Gastroesophageal sphincter (tissue), 4 donors: ENCODE measurements around the gene ARHGEF37. TPM values are rescaled to one million over a fixed set of nuclear protein-coding genes. Genes with fewer than 3 reads are reported as not detected.
"Not testable (repeated sequence)": the region's sequence is repeated elsewhere in the genome, so short reads cannot be mapped to it uniquely, and the experiment has no call there.

ENCODE experiments used
- ATAC-seq: fragments of 150-250 bp; one replicate; pipeline ENCODE4 v1.9.1; 2016; ENCODE audit warnings: mild to moderate bottlenecking, moderate library complexity
- H3K27ac ChIP-seq, 4 donors: fragments of 200-600 bp; sonication (generic) in 3 of 4; 1 replicate in 3 of 4; 2 replicates in 1 of 4; pipeline ENCODE4 v1.5.1; 2016 to 2019
- H3K27me3 ChIP-seq: fragments of 200-600 bp; sonication (generic); one replicate; pipeline ENCODE4 v1.5.1; 2019
- H3K36me3 ChIP-seq, 2 donors: fragments of 200-600 bp; sonication (generic); one replicate each; pipeline ENCODE4 v1.5.1; 2019; ENCODE audit warnings: control low read depth in 1 of 2
- H3K4me1 ChIP-seq, 3 donors: fragments of 200-600 bp; sonication (generic); 1 replicate in 2 of 3; 2 replicates in 1 of 3; pipeline ENCODE4 v1.5.1; 2016 to 2019; ENCODE audit warnings: control low read depth in 2 of 3
- H3K4me3 ChIP-seq, 2 donors: fragments of 200-600 bp; sonication (generic); one replicate each; pipeline ENCODE4 v1.5.1; 2019; ENCODE audit warnings: mild to moderate bottlenecking in 1 of 2, moderate library complexity in 1 of 2
- H3K9me3 ChIP-seq, 3 donors: fragments of 200-600 bp; sonication (generic); one replicate each; pipeline ENCODE4 v1.5.1; 2017 to 2019; ENCODE audit warnings: control low read depth in 2 of 3
- CTCF ChIP-seq, 4 experiments: fragments of 200-600 bp in 2 of 4; fragments of 450-650 bp in 2 of 4; sonication (generic) in 1 of 4; IDR thresholded peaks; one replicate each; pipeline ENCODE4 v1.5.1; 2017 to 2019; ENCODE audit warnings: antibody characterized with exemption in 4 of 4, mild to moderate bottlenecking in 2 of 4, moderate library complexity in 2 of 4
- EP300 ChIP-seq: sonication (generic); formaldehyde crosslinking; IDR thresholded peaks from one replicate; pipeline ENCODE4 v1.6.1; 2017; ENCODE audit warnings: antibody characterized with exemption, mild to moderate bottlenecking
- POLR2A ChIP-seq, 2 donors: fragments of 450-650 bp; IDR thresholded peaks; one replicate each; pipeline ENCODE4 v1.6.1; 2017; ENCODE audit warnings: antibody characterized with exemption in 2 of 2, mild to moderate bottlenecking in 2 of 2, moderate library complexity in 1 of 2
- POLR2AphosphoS5 ChIP-seq: sonication (generic); formaldehyde crosslinking; IDR thresholded peaks from one replicate; pipeline ENCODE4 v1.6.1; 2017; ENCODE audit warnings: antibody characterized with exemption
- WGBS, 2 donors: methylation state at CpG; one replicate each; pipeline ENCODE4 v1.1.5; 2018; ENCODE audit warnings: low coverage in 1 of 2; 5-methylcytosine and 5-hydroxymethylcytosine counted together
- total RNA-seq, 4 donors: library from RNA; depleted of rRNA; stranded (reverse); fragments of >200 nt; gene quantifications; one replicate each; pipeline ENCODE4 v1.1.0, GENCODE V29; 2016

ARHGEF37 gene
- total RNA-seq, 4 donors from 2014 or later = 13.5 to 30.6 (median 20.1) TPM

GRCh38 chr5:149564542-149565140, 16.7 kb upstream of the ARHGEF37 start:
- 0 to 41% methylated on average over 2 to 13 of the region's 15 CpGs for WGBS, 2 donors
- not testable (repeated sequence) for H3K9me3 ChIP-seq, H3K27me3 ChIP-seq, H3K4me3 ChIP-seq, H3K36me3 ChIP-seq
- peak overlapping the region in 3 of 4 donors; percentile 48 to 84 (median 57) for H3K27ac ChIP-seq
- H3K4me1 ChIP-seq = peaks cover 13 to 44% (median 18%) of the 10 kb centered on the region in 3 donors
- TF ChIP-seq POLR2AphosphoS5 (peak; percentile 41), CTCF (IDR thresholded peaks at IDR 0.05) (peak; percentile 43 to 83 (median 76))
- ATAC-seq = peak; percentile 73

GRCh38 chr5:149567226-149567625, 14.1 kb upstream of the ARHGEF37 start:
- TF ChIP-seq POLR2A (IDR thresholded peaks at IDR 0.05) = no peak
- TF ChIP-seq POLR2AphosphoS5 = no peak
- TF ChIP-seq EP300 = no peak
- no peak for TF ChIP-seq CTCF (IDR thresholded peaks at IDR 0.05)
- WGBS, 2 donors = 70 to 83% methylated on average over 1 of the region's 1 CpG
- H3K4me1 ChIP-seq = peaks cover 6 to 29% (median 12%) of the 10 kb centered on the region in 3 donors
- H3K27me3 ChIP-seq = no peaks in the 10 kb centered on the region
- H3K4me3 ChIP-seq = no peak overlapping the region
- H3K36me3 ChIP-seq = no peaks in the 10 kb centered on the region
- no peak for ATAC-seq
- H3K27ac ChIP-seq = no peak overlapping the region
- no peaks in the 10 kb centered on the region for H3K9me3 ChIP-seq

GRCh38 chr5:149572170-149572569, 9.1 kb upstream of the ARHGEF37 start:
- H3K27me3 ChIP-seq = no peaks in the 10 kb centered on the region
- H3K4me1 ChIP-seq = no peaks in the 10 kb centered on the region
- H3K27ac ChIP-seq = no peak overlapping the region
- ATAC-seq = no peak
- no peaks in the 10 kb centered on the region for H3K9me3 ChIP-seq
- H3K36me3 ChIP-seq = no peaks in the 10 kb centered on the region
- no peak overlapping the region for H3K4me3 ChIP-seq
- TF ChIP-seq POLR2AphosphoS5 = no peak
- TF ChIP-seq EP300 = no peak
- no peak for TF ChIP-seq CTCF (IDR thresholded peaks at IDR 0.05)

- H3K27ac ChIP-seq = no peak overlapping the region
- no peaks in the 10 kb centered on the region for H3K9me3 ChIP-seq
- ATAC-seq = no peak
Observed at GRCh38 chr5:149572576-149573231, 8.6 kb upstream of the ARHGEF37 start.

More at GRCh38 chr5:149572576-149573231, 8.6 kb upstream of the ARHGEF37 start:
- 89 to 100% methylated on average over 2 to 4 of the region's 4 CpGs for WGBS, 2 donors
- no peak overlapping the region for H3K4me3 ChIP-seq
- no peak for TF ChIP-seq POLR2AphosphoS5
- TF ChIP-seq CTCF (IDR thresholded peaks at IDR 0.05) = no peak
- TF ChIP-seq EP300 = no peak
- no peak for TF ChIP-seq POLR2A (IDR thresholded peaks at IDR 0.05)
- H3K4me1 ChIP-seq = no peaks in the 10 kb centered on the region
- H3K27me3 ChIP-seq = no peaks in the 10 kb centered on the region
- H3K36me3 ChIP-seq = no peaks in the 10 kb centered on the region
